ENCODE measurements around the gene MYBPC2. TPM values are rescaled to one million over a fixed set of nuclear protein-coding genes. Genes with fewer than 3 reads are reported as not detected.

MYBPC2 gene
- total and polyA plus RNA-seq, 2 donors (not counting 1 experiment from before 2014, with no cell fraction given) = 1.1 to 1.7 TPM

DNA sequence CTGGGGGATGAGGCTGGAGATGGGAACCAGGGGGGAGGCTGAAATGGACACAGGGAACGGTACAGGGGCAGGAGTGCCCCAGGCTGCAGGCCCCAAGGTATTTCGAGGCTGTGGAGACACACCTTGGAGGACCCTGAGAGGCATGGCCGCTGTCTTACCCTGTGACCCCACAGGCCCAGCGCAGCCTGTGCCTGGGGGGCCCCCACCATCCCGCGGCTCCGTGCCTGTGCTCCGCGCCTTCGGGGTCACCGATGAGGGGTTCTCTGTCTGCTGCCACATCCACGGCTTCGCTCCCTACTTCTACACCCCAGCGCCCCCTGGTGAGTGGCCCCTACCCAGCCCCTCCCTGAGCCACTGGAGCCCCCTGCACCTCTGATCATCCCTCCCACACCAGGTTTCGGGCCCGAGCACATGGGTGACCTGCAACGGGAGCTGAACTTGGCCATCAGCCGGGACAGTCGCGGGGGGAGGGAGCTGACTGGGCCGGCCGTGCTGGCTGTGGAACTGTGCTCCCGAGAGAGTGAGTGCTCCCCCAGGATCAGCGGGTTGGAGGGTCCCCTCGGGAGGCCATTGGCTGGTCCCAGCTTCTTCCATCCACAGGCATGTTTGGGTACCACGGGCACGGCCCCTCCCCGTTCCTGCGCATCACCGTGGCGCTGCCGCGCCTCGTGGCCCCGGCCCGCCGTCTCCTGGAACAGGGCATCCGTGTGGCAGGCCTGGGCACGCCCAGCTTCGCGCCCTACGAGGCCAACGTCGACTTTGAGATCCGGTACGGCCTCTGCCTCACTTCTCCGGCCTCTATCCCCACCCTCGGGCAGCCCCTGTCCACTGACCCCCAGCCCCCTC is 30.9 kb upstream of the MYBPC2 start:
- Mint-ChIP-seq H3K27me3 (no peaks in the 10 kb centered on the region), H3K9me3 (ENCODE audit: insufficient read depth) (no peaks in the 10 kb centered on the region), H3K4me3 (no peak overlapping the region), H3K4me1 (no peaks in the 10 kb centered on the region), H3K27ac (no peak overlapping the region)
- no peaks in the 10 kb centered on the region for H3K4me1 ChIP-seq (ENCODE audit: control insufficient read depth in 2 of 2, insufficient read depth in 2 of 2, low read length in 2 of 2)
- no peak overlapping the region for H3K9ac ChIP-seq (ENCODE audit: low read length)
- H4K20me1 ChIP-seq (ENCODE audit: control insufficient read depth, insufficient read depth, low read length, poor library complexity, severe bottlenecking) = no peaks in the 10 kb centered on the region
- H3K36me3 ChIP-seq (replicated peaks in 1 of 2; ENCODE audit: control extremely low read depth in 1 of 2, control insufficient read depth in 1 of 2, extremely low read depth in 1 of 2, insufficient read depth in 2 of 2, low read length in 1 of 2) = peaks cover 0 to 19% of the 10 kb centered on the region in 2 experiments
- H3K27ac ChIP-seq (ENCODE audit: low read length in 2 of 2) = no peak overlapping the region
- H3K27me3 ChIP-seq (replicated peaks in 1 of 4; ENCODE audit: control extremely low read depth in 1 of 4, control insufficient read depth in 3 of 4, insufficient read depth in 4 of 4, low read length in 3 of 4) = no peaks in the 10 kb centered on the region
- H3K4me3 ChIP-seq (ENCODE audit: control extremely low read depth in 1 of 5, extremely low read depth in 1 of 5, insufficient read depth in 1 of 5, low read depth in 2 of 5, low read length in 4 of 5) = no peak overlapping the region
- H3K4me2 ChIP-seq (replicated peaks; ENCODE audit: low read depth, low read length, poor library complexity, severe bottlenecking) = no peak overlapping the region
- ChIA-PET CTCF (no interaction called here), POLR2A (no interaction called here)
- H2AFZ ChIP-seq (ENCODE audit: insufficient read depth, low read depth, low read length, poor library complexity, severe bottlenecking) = no peak overlapping the region
- WGBS (ENCODE audit: insufficient coverage) = 94% methylated on average over 48 of the region's 48 CpGs
- intact Hi-C loops (cut with micrococcal nuclease) = no loop called here
- no peak for DNase-seq
- TF ChIP-seq EZH2 (IDR thresholded peaks at IDR 0.05; ENCODE audit: borderline replicate concordance, insufficient read depth, low read depth, low read length, poor library complexity, severe bottlenecking) = no peak
- TF ChIP-seq, protein P1, sequence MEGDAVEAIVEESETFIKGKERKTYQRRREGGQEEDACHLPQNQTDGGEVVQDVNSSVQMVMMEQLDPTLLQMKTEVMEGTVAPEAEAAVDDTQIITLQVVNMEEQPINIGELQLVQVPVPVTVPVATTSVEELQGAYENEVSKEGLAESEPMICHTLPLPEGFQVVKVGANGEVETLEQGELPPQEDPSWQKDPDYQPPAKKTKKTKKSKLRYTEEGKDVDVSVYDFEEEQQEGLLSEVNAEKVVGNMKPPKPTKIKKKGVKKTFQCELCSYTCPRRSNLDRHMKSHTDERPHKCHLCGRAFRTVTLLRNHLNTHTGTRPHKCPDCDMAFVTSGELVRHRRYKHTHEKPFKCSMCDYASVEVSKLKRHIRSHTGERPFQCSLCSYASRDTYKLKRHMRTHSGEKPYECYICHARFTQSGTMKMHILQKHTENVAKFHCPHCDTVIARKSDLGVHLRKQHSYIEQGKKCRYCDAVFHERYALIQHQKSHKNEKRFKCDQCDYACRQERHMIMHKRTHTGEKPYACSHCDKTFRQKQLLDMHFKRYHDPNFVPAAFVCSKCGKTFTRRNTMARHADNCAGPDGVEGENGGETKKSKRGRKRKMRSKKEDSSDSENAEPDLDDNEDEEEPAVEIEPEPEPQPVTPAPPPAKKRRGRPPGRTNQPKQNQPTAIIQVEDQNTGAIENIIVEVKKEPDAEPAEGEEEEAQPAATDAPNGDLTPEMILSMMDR (IDR thresholded peaks at IDR 0.05) = no peak
- no peaks in the 10 kb centered on the region for H3K9me3 ChIP-seq (ENCODE audit: control extremely low read depth in 1 of 3, control insufficient read depth in 2 of 3, insufficient read depth in 1 of 3, low read length in 2 of 3)
- ATAC-seq (ENCODE audit: low read depth) = no peak
- peaks cover 25% of the 10 kb centered on the region for H3K79me2 ChIP-seq (ENCODE audit: control insufficient read depth, insufficient read depth, low read length)

All from B cell (primary cell).